Cardiac fibroblast (primary cell): ENCODE data around the gene SP110.
A peak's percentile ranks its signal among the peaks of the same experiment; 100 is the strongest.

ENCODE experiments used
- DNase-seq, 2 donors: peaks; one replicate each; pipeline versions ENCODE4 v3.0.0 to v3.0.0-alpha.2; 2010; ENCODE audit warnings: low read depth in 2 of 2
- H3K4me3 ChIP-seq, 2 donors: replicated peaks in 1 of 2; 1 replicate in 1 of 2; 2 replicates in 1 of 2; pipeline ENCODE4 v1.5.1; 2011; ENCODE audit warnings: low read depth in 2 of 2, low read length in 2 of 2, mild to moderate bottlenecking in 2 of 2, moderate library complexity in 1 of 2
- CTCF ChIP-seq: IDR thresholded peaks from one replicate; pipeline ENCODE4 v1.5.1; 2011; ENCODE audit warnings: low read depth, mild to moderate bottlenecking, low read length, inconsistent platforms

The SP110 gene

GRCh38 chr2:230131366-230131765 lies 88.4 kb downstream of the SP110 start:
- H3K4me3 ChIP-seq: no peak overlapping the region
- TF ChIP-seq CTCF: no peak
- DNase-seq: no peak

- no peak for TF ChIP-seq CTCF
- H3K4me3 ChIP-seq: no peak overlapping the region
- peak; percentile 62 to 93 for DNase-seq
Measured at GRCh38 chr2:230130668-230131364, 89.0 kb downstream of the SP110 start.

- DNase-seq: peak in 1 of 2 donors; percentile 6
- no peak for TF ChIP-seq CTCF
- H3K4me3 ChIP-seq: no peak overlapping the region
Measured at GRCh38 chr2:230129343-230129742, 90.4 kb downstream of the SP110 start.

- no peak for TF ChIP-seq CTCF
- peak; percentile 17 to 27 for DNase-seq
- H3K4me3 ChIP-seq: no peak overlapping the region
Measured at GRCh38 chr2:230128623-230129342, 91.0 kb downstream of the SP110 start.

GRCh38 chr2:230127195-230127594 lies 92.6 kb downstream of the SP110 start:
- DNase-seq: no peak
- TF ChIP-seq CTCF: no peak

GRCh38 chr2:230124757-230125431 lies 94.9 kb downstream of the SP110 start:
- no peak for DNase-seq
- H3K4me3 ChIP-seq: no peak overlapping the region
- TF ChIP-seq CTCF: no peak

More at GRCh38 chr2:230127195-230127594, 92.6 kb downstream of the SP110 start:
- H3K4me3 ChIP-seq: no peak overlapping the region
